NCI-H1105 treated with DMSO at 0.1 percent for 48 hours (cell line): ENCODE data around the gene RICTOR.
"Not testable (repeated sequence)": the region's sequence is repeated elsewhere in the genome, so short reads cannot be mapped to it uniquely, and the experiment has no call there.

ENCODE experiments used
- DNase-seq: peaks from one replicate; lab custom pipeline; 2025; lab: John Stamatoyannopoulos, UW

Gene RICTOR

DNA sequence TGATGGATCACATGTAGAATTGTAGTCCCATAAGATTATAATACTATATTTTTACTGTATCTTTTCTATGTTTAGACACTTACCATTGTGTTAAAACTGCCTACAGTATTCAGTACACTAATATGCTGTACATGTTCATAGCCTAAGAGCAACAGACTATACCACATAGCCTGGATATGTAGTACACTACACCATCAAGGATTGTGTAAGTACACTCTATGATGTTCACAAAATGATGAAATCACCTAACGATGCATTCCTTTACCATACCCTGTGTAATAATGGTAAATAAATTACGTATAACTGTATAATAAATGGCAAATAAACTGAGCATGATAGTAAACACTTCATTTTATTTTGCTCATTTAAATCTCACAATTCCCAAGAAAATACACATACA is 60.3 kb downstream of the RICTOR start:
- DNase-seq = no peak

DNA sequence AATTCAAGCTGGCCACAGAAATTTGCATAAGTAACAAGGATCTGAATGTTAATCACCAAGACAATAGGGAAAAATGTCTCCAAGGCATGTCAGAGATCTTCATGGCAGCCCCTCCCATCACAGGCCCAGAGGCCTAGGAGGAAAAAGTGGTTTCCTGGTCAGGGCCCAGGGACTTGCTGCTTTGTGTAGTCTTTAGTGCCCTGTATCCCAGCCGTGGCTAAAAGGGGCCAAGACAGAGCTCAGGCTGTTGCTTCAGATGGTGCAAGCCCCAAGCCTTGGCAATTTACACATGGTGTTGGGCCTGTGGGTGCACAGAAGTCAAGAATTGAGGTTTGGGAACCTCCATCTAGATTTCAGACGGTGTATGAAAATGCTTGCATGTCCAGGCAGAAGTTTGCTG is 63.2 kb downstream of the RICTOR start:
- DNase-seq = not testable (repeated sequence)

- DNase-seq = no peak
Observed at GRCh38 chr5:39009981-39010380, 64.2 kb downstream of the RICTOR start.

GRCh38 chr5:39009280-39009679 is 64.9 kb downstream of the RICTOR start:
- DNase-seq = no peak

DNA sequence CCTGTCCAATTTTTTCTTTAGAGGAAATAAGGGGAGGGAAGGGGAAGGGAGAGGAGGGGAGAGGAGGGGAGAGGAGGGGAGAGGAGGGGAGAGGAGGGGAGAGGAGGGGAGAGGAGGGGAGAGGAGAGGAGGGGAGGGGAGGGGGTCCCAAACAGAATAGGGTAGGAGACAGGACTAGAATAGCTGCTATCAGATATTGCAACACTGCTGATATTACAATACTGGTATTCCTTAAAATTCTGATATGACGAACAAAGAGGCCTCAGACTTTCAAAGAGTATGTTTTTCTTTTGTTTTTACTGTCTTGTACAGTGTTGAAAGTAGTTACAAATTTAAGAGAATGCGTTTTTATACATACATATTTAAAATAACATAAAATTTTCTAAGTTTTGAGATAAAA is 67.5 kb downstream of the RICTOR start:
- no peak for DNase-seq

DNA sequence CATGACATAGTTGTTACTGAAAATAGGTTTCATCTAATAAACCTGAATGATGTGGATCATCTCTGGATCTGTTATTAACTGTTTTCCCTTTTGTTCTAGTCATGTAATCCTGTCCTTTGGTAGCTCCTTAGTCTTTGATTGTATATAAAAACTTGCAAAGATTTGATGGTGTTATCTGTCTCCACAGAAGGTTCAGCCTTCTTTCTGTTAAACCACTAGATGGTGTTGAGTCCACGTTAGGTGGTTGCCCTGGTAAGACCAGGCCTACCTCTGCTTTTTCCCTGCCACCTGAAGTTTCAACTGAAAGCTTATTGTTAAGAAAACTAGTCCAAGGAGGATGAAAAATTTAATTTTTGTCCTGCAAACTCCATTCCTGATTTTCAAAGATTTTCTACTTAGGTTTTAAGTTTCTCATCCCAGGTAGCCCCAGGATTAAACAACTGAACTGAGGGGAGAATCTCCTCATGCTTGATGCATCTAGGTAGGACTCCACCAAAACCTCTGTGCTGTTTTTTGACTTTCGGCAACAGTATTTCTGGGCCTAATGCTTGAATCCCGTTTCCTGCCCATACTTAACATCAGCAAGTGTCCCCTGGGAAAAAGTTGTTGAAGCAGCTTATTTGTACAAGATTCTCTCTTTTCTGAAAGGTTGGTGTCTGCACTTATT is 68.5 kb downstream of the RICTOR start:
- DNase-seq = no peak

- DNase-seq = no peak
Observed at GRCh38 chr5:39001683-39002082, 72.5 kb downstream of the RICTOR start.

DNA sequence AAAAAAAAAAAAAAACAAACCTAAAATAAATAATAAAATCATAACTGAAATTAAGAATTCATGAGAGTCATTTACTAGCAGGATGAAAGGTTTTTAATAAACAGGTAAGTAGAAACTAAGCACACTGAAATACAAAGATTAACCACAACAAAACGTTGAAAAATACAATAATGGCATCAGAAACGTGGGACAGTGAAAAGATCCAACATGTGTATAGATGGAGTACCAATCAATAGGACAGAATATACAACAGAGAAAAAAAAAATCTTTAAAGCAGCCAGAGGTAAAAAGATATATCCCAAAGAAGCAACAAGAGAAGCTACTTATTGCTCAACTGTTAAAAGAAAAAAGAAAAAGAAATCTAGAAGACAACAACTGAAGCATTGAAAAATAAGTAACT is 75.2 kb downstream of the RICTOR start:
- no peak for DNase-seq

GRCh38 chr5:38997591-38997990 is 76.6 kb downstream of the RICTOR start:
- DNase-seq = no peak

GRCh38 chr5:38996123-38996522 is 78.1 kb downstream of the RICTOR start:
- no peak for DNase-seq

- peak; percentile 32 for DNase-seq
Observed at GRCh38 chr5:38994324-38994927, 79.8 kb downstream of the RICTOR start.

DNA sequence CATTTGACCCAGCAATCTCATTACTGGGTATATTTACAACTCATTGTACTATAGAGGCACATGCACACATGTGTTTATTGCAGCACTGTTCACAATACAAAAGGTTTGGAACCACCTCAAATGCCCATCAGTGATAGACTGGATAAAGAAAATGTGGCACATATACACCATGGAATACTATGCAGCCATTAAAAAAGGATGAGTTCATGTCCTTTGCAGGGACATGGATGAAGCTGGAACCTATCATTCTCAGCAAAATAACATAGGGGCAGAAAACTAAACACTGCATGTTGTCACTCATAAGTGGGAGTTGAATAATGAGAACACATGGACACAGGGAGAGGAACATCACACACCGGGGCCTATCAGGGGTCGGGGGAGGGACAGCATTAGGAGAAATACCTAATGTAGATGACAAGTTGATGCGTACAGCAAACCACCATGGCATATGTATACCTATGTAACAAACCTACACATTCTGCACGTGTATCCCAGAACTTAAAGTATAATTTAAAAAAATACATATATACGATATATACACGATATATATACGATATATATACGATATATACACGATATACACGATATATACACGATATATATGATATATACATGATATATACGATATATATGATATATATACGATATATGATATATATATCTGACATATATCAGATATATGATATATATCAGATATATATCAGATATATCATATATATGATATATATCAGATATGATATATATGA is 84.1 kb downstream of the RICTOR start:
- not testable (repeated sequence) for DNase-seq

- DNase-seq = no peak
Observed at GRCh38 chr5:38985909-38986452, 88.2 kb downstream of the RICTOR start.

DNA sequence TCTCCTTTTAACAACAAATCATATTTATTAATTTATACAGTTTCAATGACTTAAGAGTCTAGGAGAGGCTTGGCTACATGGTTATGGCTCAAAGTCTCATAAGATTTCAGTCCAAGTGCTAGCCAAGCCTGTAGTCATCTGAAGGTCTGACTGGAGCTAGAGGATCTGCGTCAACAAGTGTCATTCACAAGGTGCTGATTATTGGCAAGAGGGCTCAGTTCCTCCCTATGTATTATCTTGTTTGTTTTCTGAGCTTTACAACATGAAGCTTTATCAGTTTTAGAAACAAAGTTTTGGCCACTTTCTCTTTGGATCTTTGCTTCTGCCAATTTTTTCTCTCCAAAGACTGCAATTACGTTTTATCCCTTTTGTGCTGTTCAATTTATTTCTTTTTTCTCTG is 94.7 kb downstream of the RICTOR start:
- DNase-seq = no peak

- no peak for DNase-seq
Observed at GRCh38 chr5:38978036-38978435, 96.2 kb downstream of the RICTOR start.

GRCh38 chr5:38968665-38969064 is 105.5 kb downstream of the RICTOR start:
- DNase-seq = no peak

DNA sequence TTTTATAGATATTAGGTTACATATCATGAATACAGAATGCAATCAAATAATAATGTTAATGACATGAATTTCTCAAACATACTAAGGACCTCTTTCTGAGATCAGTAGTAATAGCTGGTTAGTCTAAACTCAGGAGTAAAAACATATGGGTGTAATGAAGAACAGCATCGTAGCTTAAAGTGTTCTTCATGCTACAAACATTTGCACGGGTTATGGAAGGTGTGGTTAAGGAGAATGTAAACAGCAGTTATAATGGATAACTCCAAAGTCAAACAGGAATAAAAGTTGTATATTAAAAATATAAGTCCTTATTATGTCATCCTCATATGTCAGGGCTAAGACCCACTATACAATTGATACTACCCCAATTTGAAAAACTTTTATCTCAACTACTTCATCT is 112.5 kb downstream of the RICTOR start:
- DNase-seq = no peak

DNA sequence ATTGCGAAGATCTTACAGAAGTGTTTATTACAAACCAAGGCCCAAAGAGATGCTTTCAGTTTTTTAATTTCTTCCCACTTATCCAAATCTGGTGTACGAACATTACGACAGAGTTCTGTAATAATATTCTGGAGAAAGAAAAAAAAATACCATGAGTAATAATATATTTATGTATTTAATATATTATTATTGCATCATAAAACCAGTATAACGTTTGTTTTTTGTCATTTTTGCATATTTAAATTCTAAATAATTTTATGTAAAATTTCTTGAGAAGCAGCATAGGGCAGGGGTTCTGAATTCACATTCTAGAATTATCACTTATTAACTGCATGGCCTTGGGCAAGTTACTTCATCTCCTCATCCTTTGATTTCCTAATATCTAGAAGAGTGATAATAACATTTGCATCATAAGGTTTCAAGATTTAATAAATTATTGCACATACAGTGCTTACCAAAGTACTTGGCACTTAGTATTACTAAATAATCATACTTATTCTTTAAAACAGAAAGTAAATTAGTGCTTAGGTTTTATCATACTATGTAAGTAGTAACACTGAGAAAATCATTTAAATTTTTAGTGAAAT is 120.7 kb downstream of the RICTOR start:
- DNase-seq = no peak

DNA sequence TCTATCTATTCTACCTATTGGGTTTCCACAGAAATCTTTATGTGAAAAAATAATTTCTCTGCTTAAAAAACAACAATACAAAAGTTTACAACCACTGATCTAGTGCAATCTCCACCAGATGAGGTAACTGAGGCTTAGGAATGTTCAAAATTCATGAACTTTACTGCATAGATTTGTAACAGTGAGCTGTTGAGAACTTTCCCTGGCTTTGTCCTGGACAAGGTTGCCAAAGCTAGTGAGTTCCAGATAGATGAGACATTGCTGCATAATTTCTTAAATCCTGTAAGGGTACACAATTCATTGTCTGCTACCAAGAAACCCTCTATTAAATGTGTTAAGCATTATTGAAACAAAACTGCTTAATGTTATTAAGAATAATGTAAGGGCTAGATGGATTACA is 125.7 kb downstream of the RICTOR start:
- no peak for DNase-seq

GRCh38 chr5:38944282-38944681 is 129.9 kb downstream of the RICTOR start:
- DNase-seq = no peak

DNA sequence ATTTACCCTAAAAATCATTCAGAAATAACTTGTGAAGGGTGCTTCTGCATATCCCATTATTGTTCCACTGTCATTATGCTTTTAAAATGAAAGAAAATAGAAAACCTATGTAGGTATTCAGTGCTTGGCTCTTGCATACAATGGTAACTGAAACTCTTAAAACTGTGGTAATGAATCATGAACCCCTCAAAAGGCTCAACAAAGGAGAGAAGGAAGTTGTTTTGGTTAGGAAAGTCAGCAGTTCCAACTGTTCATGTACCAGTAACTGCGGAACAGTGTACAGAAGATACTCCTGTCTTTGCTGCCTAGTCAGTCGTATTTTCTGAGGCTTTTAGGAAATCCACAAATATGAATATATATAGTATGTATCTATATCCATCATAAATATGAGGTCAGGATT is 132.3 kb downstream of the RICTOR start:
- no peak for DNase-seq

DNA sequence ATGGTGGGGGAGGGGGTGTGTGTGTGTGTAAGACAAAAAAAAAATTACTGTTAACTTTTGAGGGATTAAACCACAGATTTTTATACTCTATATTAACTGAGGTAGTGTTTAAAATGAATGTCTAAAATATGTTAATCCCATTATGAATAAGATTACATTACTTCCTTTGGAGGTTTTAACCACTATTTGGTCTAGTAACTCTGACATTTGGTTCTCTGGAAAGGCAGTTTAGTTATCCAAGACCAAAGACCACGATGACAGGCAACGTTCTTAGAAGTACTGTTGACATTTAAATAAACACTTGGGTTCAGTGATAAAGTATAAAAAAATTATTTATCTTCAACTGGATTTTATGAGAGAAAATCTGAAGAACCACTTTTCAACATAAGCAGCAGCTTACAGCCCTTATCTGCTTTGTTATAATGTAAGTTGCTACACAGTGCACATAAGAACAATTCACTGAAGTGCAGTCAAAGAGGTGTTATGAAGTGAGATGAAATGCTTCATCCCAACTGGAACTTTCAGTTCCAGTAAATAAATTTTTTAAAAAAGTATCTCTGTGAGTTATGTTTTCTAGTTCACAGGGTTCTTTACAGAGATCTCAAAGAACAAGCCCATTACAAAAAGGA is 133.9 kb downstream of the RICTOR start:
- no peak for DNase-seq
